IgD-negative memory B cell (primary cell): ENCODE results near the gene QPRT. TPM values are rescaled to one million over a fixed set of nuclear protein-coding genes. Genes with fewer than 3 reads are reported as not detected.
"Not testable (repeated sequence)": the region's sequence is repeated elsewhere in the genome, so short reads cannot be mapped to it uniquely, and the experiment has no call there.

Source experiments
- H3K27ac Mint-ChIP-seq, 3 donors: one replicate each; pipeline ENCODE4 v1.8.0; 2020 to 2022; ENCODE audit warnings: mild to moderate bottlenecking in 3 of 3, mixed read lengths in 3 of 3, moderate library complexity in 1 of 3
- H3K27me3 Mint-ChIP-seq: one replicate; pipeline ENCODE4 v1.8.0; 2021; ENCODE audit warnings: mixed read lengths
- H3K36me3 Mint-ChIP-seq: one replicate; pipeline ENCODE4 v1.8.0; 2020; ENCODE audit warnings: mild to moderate bottlenecking, mixed read lengths
- H3K4me1 Mint-ChIP-seq, 3 donors: one replicate each; pipeline ENCODE4 v1.8.0; 2020 to 2022; ENCODE audit warnings: mixed read lengths in 3 of 3, mild to moderate bottlenecking in 1 of 3
- H3K4me3 Mint-ChIP-seq, 4 donors: one replicate each; pipeline ENCODE4 v1.8.0; 2020 to 2022; ENCODE audit warnings: mild to moderate bottlenecking in 4 of 4, mixed read lengths in 4 of 4, moderate library complexity in 3 of 4
- H3K9me3 Mint-ChIP-seq, 3 donors: one replicate each; pipeline ENCODE4 v1.8.0; 2020 to 2021; ENCODE audit warnings: mixed read lengths in 3 of 3, mild to moderate bottlenecking in 1 of 3
- polyA plus RNA-seq: library from polyadenylated mRNA; unstranded; fragments of 300-500 nt; fragmentation: Illumina TruSeq; gene quantifications from one replicate; pipeline ENCODE4 v1.2.3, GENCODE V29; 2021

Gene QPRT
- polyA plus RNA-seq, 1 donor from 2014 or later: not detected

DNA sequence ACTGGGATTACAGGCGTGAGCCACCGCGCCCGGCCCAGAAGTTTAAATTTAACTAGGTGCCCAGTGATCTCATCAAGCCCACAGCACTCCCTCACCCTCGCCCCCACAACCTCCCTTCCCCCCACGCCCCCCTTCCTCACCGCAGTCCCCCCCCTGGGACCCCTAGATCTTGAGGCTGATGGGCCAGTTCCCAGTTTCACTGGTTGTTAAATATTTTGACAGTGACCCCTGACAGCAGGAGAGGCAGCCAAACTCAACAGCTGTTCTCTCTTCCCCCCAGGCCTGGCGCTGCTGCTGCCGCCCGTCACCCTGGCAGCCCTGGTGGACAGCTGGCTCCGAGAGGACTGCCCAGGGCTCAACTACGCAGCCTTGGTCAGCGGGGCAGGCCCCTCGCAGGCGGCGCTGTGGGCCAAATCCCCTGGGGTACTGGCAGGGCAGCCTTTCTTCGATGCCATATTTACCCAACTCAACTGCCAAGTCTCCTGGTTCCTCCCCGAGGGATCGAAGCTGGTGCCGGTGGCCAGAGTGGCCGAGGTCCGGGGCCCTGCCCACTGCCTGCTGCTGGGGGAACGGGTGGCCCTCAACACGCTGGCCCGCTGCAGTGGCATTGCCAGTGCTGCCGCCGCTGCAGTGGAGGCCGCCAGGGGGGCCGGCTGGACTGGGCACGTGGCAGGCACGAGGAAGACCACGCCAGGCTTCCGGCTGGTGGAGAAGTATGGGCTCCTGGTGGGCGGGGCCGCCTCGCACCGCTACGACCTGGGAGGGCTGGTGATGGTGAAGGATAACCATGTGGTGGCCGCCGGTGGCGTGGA lies 15.6 kb downstream of the QPRT start:
- Mint-ChIP-seq H3K36me3 (no peaks in the 10 kb centered on the region), H3K27ac (no peak overlapping the region), H3K4me1 (peaks cover 5 to 12% (median 9%) of the 10 kb centered on the region in 3 donors), H3K9me3 (peaks cover 0 to 6% (median 2%) of the 10 kb centered on the region in 3 donors), H3K27me3 (peaks cover 2% of the 10 kb centered on the region), H3K4me3 (no peak overlapping the region)

DNA sequence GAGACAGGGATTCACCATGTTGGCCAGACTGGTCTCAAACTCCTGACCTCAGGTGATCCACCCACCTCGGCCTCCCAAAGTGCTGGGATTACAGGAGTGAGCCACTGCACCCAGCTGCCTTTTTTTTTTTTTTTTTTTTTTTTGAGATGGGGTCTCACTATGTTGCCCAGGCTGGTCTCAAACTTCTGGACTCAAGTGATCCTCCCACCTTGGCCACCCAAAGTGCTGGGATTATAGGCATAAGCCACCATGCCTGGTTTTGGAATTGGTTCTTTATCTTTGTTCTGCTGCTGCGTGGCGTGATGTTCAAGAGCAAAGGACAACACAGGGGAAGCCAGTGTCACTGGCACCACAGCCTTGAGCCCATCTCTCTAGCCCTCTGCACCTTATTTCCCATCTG lies 16.7 kb downstream of the QPRT start:
- not testable (repeated sequence) for H3K9me3 Mint-ChIP-seq, H3K36me3 Mint-ChIP-seq, H3K4me3 Mint-ChIP-seq, H3K27me3 Mint-ChIP-seq, H3K4me1 Mint-ChIP-seq, H3K27ac Mint-ChIP-seq

DNA sequence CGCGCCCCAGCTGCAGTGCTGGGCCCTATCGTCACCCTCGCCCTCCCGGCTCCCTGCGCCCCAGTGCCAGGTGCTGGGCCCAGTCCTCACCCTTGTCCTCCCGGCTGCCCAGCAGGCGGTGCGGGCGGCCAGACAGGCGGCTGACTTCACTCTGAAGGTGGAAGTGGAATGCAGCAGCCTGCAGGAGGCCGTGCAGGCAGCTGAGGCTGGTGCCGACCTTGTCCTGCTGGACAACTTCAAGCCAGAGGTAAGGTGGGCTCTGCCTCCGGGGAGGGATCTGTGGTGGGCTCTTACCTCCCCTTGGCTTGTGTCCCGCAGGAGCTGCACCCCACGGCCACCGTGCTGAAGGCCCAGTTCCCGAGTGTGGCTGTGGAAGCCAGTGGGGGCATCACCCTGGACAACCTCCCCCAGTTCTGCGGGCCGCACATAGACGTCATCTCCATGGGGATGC lies 17.9 kb downstream of the QPRT start:
- Mint-ChIP-seq H3K27me3 (peaks cover 2% of the 10 kb centered on the region), H3K4me3 (no peak overlapping the region), H3K4me1 (peaks cover 7 to 10% (median 8%) of the 10 kb centered on the region in 3 donors), H3K27ac (no peak overlapping the region), H3K36me3 (no peaks in the 10 kb centered on the region), H3K9me3 (peaks cover 0 to 9% (median 6%) of the 10 kb centered on the region in 3 donors)

DNA sequence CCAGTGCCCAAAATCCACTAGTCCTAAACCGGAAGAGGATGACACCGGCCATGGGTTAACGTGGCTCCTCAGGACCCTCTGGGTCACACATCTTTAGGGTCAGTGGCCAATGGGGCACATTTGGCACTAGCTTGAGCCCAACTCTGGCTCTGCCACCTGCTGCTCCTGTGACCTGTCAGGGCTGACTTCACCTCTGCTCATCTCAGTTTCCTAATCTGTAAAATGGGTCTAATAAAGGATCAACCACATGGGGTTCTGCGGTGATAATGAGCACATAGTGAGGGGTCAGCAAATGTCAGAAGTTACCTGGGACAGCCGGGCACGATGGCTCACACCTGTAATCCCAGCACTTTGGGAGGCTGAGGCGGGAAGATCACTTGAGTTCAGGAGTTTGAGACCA lies 18.4 kb downstream of the QPRT start:
- Mint-ChIP-seq H3K27me3 (peaks cover 2% of the 10 kb centered on the region), H3K9me3 (peaks cover 0 to 9% (median 6%) of the 10 kb centered on the region in 3 donors), H3K36me3 (no peaks in the 10 kb centered on the region), H3K4me3 (no peak overlapping the region), H3K4me1 (peaks cover 12 to 15% (median 13%) of the 10 kb centered on the region in 3 donors), H3K27ac (no peak overlapping the region)

DNA sequence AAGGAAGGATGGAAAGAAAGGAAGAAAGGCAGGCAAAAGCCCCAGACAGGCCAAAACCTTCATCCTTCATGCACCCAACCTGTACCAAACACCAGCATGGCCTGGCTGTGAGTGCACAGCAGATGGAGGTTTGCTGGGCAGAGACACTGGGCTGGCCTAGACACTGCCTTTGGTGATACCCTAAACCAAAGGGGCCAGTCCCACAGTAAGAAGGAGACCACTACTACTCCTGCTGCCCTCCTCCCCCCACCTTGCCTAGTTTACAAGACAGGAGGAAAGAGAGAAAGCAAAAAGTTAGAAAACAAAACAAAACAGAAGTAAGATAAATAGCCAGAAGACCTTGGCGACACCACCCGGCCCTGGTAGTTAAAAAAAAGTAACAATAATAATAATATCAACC lies 19.1 kb downstream of the QPRT start:
- H3K9me3 Mint-ChIP-seq: peaks cover 0 to 9% (median 6%) of the 10 kb centered on the region in 3 donors
- H3K4me1 Mint-ChIP-seq: peaks cover 14 to 19% (median 17%) of the 10 kb centered on the region in 3 donors
- H3K27ac Mint-ChIP-seq: no peak overlapping the region
- H3K36me3 Mint-ChIP-seq: no peaks in the 10 kb centered on the region
- no peak overlapping the region for H3K4me3 Mint-ChIP-seq
- peaks cover 2% of the 10 kb centered on the region for H3K27me3 Mint-ChIP-seq

DNA sequence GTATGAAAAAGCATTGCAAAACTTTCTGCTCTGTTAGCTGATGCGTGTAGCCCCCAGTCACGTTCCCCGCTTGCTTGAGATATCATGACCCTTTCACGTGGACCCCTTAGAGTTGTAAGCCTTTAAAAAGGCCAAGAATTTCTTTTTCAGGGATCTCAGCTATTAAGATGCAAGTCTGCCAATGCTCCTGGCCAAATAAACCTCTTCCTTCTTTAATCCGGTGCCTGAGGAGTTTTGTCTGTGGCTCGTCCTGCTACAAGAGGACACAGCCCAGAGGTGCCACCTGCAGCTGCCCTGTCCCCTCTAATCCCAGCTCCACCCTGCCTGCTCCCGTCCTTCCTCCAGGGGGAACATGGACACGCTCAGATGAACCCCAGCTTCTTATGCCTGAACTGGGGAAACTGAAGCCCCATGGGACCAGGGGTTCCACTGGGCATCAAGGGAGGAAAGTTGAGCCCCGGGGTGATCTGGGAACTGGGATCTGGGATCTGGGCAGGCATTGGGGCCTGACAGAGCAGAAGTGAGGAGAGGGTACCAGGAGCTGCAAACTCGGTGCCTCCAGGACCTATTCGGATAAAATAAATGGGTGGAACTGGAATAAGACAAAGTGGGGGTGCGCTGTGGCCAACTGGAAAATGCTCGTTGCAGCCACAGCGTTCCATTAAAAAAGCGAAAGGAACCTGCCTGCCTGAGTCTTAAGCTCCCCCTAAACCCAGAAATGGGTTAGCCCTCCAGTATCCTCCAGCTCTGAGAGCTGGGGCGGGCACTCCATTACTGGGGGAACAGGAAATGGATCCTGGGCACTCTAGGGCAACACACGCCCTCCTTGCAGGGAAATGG lies 19.7 kb downstream of the QPRT start:
- Mint-ChIP-seq H3K27ac (peak overlapping the region in 1 of 3 donors; percentile 44), H3K4me3 (no peak overlapping the region), H3K36me3 (no peaks in the 10 kb centered on the region), H3K9me3 (peaks cover 0 to 9% (median 6%) of the 10 kb centered on the region in 3 donors), H3K4me1 (peaks cover 16 to 19% (median 17%) of the 10 kb centered on the region in 3 donors), H3K27me3 (peaks cover 2% of the 10 kb centered on the region)

DNA sequence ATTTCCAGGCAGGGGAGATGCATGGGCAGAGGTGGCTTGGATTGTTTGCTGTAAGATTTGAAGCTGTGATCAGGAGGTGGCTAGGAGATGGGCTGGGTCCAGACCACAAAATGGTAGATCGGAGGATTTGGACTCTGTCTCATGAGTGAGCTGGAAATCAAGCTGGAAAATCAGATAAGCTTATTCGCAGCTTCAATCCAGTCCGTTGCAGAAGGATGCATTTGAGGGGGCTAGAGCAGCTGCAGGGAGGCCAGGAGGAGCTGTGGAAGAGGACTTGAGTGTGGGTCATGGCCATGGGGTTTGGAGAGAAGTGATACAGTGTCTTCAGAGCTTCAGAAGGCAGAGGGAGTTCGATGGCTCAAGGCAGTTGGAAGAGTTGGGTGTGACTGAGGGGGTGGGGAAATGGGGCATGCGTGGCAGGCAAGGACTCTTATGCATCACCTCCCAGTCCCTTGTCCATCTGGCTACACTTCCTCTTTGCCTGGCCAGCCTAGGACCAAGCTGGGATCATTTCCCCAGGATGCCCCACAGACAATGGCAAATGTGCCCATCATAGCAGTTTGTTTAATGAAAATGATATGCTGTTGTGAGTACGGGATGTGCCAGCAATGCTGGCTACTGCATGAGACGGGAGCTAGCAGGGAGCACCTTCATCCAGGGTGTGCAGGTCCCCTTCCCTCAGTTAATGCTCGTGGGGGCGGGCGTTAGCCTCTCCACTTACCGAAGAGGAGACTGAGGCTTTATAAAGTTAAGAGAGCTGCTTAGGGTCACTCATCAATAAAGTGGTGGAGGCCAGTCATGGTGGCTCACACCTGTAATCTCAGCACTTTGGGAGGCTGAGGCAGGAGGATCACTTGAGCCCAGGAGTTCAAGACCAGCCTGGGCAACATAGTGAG lies 20.6 kb downstream of the QPRT start:
- no peaks in the 10 kb centered on the region for H3K36me3 Mint-ChIP-seq
- H3K27me3 Mint-ChIP-seq: peaks cover 2% of the 10 kb centered on the region
- peaks cover 0 to 9% (median 6%) of the 10 kb centered on the region in 3 donors for H3K9me3 Mint-ChIP-seq
- peaks cover 17 to 19% (median 18%) of the 10 kb centered on the region in 3 donors for H3K4me1 Mint-ChIP-seq
- no peak overlapping the region for H3K4me3 Mint-ChIP-seq
- H3K27ac Mint-ChIP-seq: peak overlapping the region in 2 of 3 donors; percentile 44 to 53

DNA sequence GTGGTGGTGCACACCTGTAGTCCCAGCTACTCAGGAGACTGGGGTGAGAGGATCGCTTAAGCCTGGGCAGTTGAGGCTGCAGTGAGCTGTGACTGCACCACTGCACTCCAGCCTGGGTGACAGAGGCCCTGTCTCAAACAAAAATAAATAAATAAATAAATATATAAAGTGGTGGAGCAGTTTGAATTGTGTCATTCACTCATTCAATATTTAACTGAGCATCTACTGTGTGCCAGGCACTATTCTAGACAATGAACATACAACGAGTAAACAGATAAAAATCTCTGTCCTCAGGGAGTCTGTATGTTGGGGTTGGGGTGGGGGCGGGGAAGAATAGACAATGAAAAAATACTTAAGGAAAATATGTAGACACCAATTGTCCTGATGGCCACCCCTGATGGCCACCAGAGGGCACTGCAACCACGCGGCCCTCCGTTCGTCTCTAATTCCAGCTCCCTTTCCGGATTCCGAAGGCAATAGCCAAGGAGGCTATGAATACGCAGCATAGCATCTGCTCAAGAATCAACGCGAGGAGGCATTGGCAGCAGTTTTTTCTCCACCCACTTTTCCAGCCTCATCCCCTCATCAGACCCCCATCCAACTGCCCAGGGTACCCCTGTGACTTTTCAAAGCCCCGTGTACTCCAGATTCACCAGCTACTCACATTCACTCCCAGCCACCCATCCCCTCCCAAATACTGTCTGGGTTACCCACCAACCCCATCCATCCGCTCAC lies 21.4 kb downstream of the QPRT start:
- Mint-ChIP-seq H3K4me1 (peaks cover 17 to 19% (median 18%) of the 10 kb centered on the region in 3 donors), H3K9me3 (peaks cover 0 to 9% (median 6%) of the 10 kb centered on the region in 3 donors), H3K27ac (peak overlapping the region in 2 of 3 donors; percentile 87 to 91), H3K27me3 (peaks cover 2% of the 10 kb centered on the region), H3K36me3 (no peaks in the 10 kb centered on the region), H3K4me3 (peak overlapping the region; percentile 4 to 91 (median 68))

DNA sequence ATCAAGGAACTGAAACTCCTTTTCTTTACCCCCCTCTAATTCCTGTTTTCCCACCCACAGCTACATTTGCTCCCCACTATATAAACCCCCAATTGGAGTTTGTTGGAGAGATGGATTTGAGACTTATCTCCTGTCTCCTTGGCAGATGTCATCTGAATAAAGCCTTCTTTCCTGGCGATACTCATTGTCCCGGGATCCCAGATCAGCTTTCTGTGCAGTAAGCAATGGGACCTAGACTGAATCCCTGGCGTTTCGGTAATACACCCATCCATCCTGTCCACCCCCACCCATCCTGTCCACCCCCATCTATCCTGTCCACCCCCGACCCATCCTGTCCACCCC lies 22.2 kb downstream of the QPRT start:
- Mint-ChIP-seq H3K27ac (peak overlapping the region in 2 of 3 donors; percentile 91 to 94), H3K36me3 (no peaks in the 10 kb centered on the region), H3K4me1 (peaks cover 17 to 19% (median 18%) of the 10 kb centered on the region in 3 donors), H3K27me3 (peaks cover 2% of the 10 kb centered on the region), H3K9me3 (peaks cover 0 to 9% (median 6%) of the 10 kb centered on the region in 3 donors), H3K4me3 (peak overlapping the region in 2 of 4 donors; percentile 86 to 91)

DNA sequence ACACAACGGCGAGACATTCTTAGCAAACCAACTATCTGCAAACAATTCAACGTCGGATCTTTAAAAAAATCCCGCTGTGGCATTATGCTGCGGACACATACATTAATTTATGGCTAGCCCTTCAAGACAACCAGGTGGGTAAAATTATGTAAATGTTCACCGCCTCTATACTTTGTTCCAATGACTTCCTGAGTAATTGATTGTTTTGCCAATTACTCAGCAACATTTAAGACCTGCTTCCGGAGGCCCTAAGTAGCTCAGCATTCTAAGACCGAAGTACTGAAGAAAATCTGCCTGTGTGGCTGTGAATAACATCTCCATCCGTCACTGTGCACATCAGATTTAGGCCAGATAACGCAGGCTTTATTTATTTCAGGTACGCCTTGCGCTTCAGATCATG lies 23.3 kb downstream of the QPRT start:
- H3K27ac Mint-ChIP-seq: peak overlapping the region; percentile 91 to 95 (median 94)
- H3K9me3 Mint-ChIP-seq: peaks cover 0 to 9% (median 6%) of the 10 kb centered on the region in 3 donors
- peak overlapping the region; percentile 51 to 91 (median 78) for H3K4me3 Mint-ChIP-seq
- H3K36me3 Mint-ChIP-seq: no peaks in the 10 kb centered on the region
- peaks cover 17 to 19% (median 18%) of the 10 kb centered on the region in 3 donors for H3K4me1 Mint-ChIP-seq
- peaks cover 2% of the 10 kb centered on the region for H3K27me3 Mint-ChIP-seq

DNA sequence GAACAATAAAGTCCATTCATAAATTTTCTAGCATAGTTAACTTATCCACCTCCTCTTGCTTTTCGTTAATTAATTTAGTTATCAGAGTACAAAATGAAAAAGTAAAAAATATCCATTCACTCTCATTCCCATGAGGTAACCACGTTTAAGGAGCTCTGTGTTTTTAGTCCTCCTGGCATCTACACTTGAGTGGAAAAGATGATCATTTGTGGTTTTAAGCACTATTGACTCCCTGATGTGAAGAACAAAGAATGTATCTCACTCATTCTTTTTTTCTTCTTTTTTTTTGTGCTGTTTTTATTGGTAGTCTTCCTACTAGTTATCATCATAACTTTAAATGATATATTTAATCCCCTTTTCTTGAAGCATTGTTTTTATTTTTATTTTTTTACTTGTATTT lies 26.1 kb downstream of the QPRT start:
- H3K4me1 Mint-ChIP-seq: peaks cover 19 to 29% (median 24%) of the 10 kb centered on the region in 3 donors
- no peaks in the 10 kb centered on the region for H3K36me3 Mint-ChIP-seq
- H3K27ac Mint-ChIP-seq: no peak overlapping the region
- peaks cover 5% of the 10 kb centered on the region for H3K27me3 Mint-ChIP-seq
- peak overlapping the region in 1 of 4 donors; percentile 22 for H3K4me3 Mint-ChIP-seq
- H3K9me3 Mint-ChIP-seq: peaks cover 0 to 8% (median 0%) of the 10 kb centered on the region in 3 donors

DNA sequence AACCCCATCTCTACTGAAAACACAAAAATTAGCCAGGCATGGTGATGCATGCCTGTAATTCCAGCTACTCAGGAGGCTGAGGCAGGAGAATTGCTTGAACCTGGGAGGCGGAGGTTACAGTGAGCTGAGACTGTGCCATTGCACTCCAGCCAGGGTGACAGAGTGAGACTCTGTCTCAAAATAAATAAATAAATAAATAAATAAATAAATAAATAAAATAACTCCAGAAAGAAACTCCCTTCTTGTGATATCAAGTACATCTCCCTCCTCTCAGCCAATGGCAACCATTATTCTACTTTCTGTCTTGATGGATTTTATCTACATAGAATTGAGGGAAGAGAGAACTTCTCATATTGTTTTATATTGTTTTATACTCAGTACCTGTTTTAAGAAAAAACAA lies 28.2 kb downstream of the QPRT start:
- not testable (repeated sequence) for H3K36me3 Mint-ChIP-seq, H3K27ac Mint-ChIP-seq, H3K9me3 Mint-ChIP-seq, H3K4me3 Mint-ChIP-seq, H3K27me3 Mint-ChIP-seq
- H3K4me1 Mint-ChIP-seq: peaks cover 10 to 25% (median 22%) of the 10 kb centered on the region in 3 donors

DNA sequence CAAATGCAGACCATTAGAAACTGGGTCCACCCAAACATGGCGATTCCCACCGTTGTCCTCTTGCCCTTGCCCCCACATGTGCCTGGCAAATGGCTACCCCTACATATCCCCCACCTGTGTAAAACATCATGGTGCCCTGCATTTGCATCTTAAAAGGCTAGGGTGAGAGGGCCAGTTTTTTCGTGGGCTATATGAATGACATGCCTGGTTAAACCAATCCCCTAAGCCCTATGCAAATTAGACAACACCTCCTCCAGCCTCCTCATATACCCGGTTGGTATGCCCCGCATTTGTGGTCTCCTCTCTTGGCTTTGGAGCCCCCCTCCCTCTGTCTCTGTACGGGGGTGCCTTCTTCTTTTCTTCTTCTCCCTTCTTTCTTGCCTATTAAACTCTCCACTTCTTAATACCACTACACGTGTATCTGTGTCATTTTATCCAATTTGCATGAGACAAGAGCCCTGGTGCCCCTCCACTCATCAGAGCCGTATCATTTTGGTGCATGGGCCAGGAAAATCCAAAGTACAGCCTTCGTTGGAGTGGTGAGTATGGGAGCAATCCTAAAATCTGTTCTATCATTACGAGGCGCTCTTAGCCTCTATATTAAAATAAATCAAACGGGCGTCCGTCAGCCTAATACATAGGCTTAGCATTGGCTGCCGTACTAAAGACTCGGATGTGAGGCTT lies 30.1 kb downstream of the QPRT start:
- Mint-ChIP-seq H3K4me1 (peaks cover 3 to 20% (median 15%) of the 10 kb centered on the region in 3 donors), H3K9me3 (no peaks in the 10 kb centered on the region), H3K27ac (peak overlapping the region in 1 of 3 donors; percentile 17), H3K27me3 (peaks cover 5% of the 10 kb centered on the region), H3K36me3 (no peaks in the 10 kb centered on the region), H3K4me3 (peak overlapping the region in 1 of 4 donors; percentile 5)
